GM21447 (cell line): ENCODE data around the gene HM13.
A peak's percentile ranks its signal among the peaks of the same experiment; 100 is the strongest.
"Not testable (repeated sequence)": the region's sequence is repeated elsewhere in the genome, so short reads cannot be mapped to it uniquely, and the experiment has no call there.

Experiments used
- ATAC-seq: cut with Tn5 transposase; IDR thresholded peaks from one replicate; pipeline ENCODE4 v1.9.1; 2021; ENCODE audit not compliant: unreplicated experiment

The HM13 gene

DNA sequence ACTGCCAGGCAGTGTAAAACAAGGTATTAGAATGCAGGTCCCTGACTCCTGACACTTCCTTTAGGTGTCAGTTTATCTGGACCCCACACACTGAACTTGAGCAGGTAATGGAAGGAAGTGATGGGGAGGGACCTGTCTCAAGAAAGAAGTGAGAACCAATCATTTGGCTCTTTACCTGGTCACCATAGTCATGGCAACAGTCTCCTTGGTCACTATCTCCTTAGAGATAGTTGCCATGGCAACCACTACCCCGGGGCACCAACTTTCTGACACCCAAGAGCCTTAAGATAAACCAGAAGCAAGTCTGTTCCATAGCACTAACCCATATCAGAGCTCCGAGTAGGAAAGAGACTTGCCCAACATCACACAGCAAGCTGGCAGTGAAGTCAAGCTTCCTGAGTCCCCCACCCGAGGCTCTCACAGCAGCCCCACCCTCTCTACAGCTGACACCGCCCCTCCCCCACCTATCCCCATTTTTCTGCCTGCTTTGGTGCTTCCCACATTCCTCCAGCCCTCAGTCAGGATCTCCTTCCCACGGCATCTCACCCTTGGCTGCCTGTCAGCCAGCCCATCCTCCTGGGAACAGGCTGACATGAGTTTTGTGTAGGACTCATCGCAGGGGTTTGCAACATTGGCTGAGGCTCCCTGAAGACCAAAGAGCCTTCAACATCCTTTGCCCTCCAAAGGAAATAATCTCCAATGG is 16.3 kb upstream of the HM13 start:
- no peak for ATAC-seq

DNA sequence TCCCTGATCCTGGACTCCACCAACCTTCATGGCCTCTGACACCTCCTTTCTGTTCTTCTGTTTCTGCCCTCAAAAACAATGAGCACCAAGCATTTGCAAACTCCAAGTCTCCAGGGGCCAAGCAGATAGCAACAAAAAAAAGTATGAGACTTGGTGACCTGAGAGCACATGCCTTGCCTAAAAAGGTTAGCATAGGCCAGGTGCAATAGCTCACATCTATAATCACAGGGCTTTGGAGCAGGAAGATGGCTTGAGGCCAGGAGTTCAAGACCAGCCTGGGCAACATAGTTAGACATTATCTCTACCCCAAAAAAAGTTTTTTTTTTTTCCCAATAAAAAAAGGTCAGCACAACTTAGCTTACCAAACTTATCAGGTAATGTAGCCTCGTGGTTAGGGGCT is 13.7 kb upstream of the HM13 start:
- ATAC-seq: no peak

DNA sequence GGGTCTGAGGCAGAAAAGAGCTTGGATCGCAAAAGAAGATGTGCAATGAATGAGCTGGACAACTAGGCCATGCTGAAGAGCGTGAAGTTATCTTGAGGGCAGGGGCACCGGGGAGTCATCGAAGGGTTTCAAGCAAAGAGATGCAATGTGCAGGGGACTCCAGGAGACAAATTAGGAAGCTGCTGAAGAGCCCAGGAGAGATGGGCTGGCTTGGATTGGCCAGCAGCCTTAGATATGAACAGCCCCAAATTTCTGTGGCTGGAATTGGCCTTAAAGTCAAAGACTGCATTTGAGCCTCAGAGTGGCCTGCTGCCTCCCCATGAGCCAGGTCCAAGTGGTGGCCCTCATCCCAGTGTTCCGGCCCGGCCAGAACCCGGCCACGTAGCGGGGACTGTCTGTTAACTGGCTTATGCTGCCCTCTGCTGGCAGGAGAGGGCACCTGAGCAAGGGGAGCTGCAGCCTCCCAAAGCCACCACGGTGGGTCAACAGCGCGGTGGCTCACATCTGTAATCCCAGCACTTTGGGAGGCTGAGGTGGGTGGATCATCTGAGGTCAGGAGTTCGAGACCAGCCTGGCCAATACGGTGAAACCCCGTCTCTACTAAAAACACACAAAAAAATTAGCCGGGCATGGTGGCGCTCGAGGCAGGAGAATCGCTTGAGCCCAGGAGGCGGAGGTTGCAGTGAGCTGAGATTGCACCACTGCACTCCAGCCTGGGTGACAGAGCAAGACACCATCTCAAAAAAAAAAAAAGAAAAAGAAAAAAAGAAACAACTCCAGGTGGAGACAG is 11.2 kb upstream of the HM13 start:
- peak; percentile 84 for ATAC-seq

DNA sequence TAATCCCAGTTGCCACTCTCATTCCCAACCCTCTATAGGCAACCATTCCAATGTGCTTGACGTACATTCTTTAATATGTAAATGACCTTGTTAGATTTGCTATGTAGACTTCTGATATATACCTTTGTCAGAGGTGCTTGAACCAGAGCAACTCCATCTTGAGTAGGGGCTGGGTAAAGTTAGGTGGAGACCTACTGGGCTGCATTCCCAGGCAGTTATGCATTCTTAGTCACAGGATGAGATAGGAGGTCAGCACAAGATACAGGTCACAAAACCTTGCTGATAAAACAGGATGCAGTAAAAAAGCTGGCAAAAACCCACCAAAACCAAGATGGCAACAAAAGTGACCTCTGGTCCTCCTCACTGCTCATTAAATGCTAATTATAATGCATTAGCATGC is 8.3 kb upstream of the HM13 start:
- no peak for ATAC-seq

DNA sequence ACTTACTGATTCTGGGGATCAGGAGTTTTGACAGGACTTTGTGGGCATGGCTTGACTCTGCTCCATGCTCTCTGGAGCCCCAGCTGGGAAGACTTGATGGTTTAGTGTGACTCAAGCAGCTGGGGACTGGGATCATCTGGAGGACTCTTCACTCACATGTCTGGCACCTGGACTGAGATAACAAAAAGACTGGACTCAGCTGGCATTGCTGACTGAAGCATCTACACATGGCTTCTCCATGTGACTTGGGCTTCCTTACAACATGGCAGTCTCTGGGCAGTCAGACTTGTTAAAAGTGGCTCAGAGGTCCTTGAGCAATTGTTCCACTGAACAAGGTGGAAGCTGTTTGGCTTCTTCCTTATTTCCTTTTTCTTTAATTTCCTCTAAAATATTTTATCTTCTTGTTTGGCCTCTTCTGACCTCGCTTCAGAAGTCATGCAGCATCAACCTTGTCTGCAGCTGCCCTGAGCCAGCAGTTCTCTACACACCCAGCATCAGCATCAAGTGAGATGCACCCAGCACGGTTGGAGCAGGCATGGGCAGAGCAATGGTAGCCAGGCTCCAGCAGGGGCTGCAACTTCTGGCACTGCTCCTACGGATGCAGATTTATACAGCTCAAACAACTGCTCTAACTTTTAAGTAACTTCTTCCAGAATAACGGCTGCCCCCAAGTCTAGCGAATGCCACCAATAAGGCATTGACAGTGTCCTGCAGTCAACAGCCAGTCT is 5.6 kb upstream of the HM13 start:
- no peak for ATAC-seq

DNA sequence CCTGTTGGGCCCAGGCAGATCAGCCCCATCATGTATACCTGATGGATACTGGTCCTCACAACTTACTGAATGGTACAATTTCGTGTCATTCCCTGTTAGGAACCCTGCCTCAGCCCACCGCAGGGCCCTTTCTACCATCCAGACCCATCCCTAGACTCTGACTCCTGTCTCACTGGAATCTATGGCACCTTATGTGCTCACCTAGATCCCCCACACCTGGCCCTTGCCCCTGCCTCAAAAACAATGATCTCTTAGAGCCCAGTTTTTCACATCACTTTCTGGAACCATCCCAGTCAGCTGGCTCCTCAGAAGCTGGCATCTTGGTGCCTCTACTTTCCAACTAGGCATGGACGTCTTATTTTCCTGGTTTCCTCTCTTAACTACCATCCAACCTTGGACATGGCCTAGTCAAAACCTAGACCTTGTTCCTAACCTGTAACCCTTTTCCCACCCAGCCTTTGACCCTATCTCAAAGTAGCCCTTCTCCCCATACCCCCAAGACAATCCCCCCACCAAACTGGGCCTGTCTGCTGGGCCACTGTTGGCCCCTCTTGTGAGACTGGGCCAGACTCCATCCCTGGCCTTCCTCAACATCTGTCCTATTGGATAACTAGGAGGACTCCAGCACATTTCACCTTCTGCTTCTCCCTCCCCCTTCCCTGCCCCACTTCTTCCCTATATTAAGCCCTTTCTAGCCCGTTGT is 981 bp downstream of the HM13 start:
- no peak for ATAC-seq

DNA sequence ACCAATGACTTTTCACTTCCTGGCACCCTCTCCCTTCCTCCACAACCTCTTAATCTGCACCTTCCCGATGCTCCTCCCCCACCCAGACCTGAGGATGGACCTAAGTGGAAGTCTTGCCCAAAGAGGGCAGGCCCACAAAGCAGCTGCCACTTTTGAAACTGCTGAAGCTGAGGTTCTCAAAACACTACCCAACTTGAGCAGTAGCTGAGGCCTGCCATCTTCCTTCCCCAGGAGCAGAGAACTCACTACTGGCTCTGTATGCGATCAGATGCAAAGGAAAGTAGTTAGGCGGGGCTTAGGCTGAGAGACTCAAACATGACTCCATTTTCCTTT is 1.5 kb downstream of the HM13 start:
- ATAC-seq: no peak

DNA sequence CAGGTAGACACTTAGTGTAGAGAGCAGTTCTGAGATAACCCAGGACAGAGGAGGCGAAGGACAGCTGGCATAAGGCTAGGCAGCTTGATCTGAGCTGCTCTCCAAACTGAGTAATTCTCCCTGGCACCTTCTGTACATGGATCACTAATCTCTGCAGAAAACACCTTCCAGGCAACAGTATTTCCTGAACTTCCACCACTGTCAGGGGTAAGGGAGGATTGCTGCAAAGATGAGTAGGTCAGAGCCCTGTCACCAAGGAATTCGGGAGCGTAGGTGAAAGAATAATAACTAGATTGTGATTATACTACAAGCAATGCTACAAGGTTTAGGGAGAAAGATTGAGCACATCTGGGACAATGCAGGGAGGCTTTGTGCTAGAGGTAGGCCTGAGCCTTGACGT is 1.9 kb downstream of the HM13 start:
- ATAC-seq: no peak

DNA sequence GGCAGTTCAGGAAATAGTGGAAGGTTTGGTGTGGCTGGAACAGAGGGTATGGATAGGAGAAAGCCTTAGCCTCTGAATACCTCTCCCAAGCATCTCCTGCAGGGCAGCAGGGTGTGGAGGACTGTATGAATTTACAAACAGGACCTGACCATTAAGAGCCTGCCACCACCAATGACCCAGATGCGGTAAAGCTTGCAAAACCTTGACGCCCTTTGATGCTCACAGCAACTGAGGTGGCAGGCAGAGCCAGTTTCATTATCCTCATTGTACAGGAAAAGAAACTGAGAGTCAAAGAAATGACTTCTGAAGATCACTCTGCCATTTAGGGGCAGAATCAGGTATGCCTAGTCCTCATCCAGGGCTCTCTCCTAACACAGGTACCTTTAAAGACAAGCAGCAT is 2.4 kb downstream of the HM13 start:
- no peak for ATAC-seq

DNA sequence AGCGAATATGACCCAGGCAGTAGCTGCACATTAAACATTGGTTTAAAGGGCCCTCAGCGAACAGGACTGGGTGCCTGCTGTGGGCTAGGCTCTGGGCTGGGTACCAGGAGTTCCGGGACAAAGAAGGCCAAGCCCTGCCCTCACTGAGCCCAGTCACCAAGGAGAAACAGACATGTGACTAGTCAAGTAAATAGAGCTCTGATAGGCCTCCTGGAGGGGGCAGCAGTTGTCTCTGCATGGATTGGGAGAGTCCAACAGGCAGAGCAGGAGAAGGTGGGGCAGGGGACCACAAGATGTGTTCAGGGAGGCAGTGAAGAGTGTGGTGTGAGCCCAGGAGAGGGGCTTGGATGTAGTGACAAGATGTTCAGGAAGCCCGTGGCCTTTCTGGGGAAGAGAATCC is 3.1 kb downstream of the HM13 start:
- ATAC-seq: no peak

DNA sequence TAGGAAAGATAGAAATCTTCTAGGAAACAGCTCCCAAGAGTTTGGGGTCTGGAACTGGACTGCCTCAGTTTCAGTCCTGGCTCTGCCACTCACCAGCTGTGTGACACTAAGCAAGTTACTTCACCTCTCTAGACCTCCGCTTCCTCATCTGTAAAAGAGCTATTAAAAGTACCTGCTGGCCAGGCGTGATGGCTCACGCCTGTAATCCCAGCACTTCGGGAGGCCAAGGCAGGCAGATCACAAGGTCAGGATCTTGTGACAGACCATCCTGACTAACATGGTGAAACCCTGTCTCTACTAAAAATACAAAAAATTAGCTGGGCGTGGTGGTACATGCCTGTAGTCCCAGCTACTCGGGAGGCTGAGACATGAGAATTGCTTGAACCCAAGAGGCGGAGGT is 7.0 kb downstream of the HM13 start:
- ATAC-seq: not testable (repeated sequence)

DNA sequence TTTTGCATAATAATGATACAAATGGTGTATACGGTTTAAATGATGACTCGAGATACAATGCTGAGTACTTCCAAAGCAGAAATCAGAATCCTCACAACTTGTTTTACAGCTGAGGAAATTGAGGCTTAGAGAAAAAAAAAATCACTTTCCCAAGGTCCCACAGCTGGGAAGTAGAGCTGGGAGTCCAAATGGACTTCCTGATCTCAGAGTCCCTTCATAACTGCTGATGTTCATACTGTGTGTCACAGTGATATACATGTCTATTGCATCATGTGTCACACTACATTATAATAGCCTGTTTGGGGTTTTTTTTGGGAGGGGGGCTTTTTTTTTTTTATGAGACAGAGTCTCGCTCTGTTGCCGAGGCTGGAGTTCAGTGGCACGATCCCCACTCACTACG is 8.5 kb downstream of the HM13 start:
- no peak for ATAC-seq

DNA sequence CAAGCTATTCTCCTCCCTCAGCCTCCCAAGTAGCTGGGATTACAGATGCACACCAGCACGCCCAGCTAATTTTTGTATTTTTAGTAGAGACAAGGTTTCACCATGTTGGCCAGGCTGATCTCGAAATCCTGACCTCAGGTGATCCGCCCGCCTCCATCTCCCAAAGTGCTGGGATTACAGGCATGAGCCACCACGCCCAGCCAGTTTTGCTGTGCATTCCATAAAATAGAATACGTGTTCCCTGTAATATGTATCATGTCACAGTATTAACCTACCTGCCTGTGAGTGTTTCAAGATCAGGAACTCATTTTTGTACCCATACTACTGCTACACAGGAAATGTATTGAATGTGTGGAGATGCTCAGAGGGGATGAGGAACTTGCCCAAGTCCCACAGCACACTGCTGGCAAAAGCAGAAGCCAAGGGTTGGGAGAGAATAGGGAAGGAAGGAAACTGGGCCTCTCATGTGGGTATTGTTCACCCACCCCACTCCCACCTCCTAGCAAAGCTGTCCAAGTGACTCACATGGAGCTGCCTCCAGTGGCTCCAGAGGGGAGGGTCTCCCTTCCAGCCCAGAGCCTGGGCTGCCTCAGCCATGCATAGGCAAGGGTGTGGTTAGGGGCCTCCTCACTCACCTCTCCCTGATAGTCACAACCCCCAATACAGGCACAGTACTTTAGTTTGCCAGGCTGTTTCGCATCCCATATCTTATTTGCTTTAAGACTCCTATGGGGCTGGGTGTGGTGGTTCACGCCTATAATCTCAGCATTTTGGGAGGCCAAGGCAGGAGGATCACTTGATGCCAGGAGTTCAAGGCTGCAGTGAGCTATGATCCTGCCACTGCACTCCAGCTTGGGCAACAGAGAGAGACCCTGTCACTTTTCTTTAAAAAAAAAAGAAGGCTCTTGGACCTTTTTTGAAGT is 9.4 kb downstream of the HM13 start:
- no peak for ATAC-seq

DNA sequence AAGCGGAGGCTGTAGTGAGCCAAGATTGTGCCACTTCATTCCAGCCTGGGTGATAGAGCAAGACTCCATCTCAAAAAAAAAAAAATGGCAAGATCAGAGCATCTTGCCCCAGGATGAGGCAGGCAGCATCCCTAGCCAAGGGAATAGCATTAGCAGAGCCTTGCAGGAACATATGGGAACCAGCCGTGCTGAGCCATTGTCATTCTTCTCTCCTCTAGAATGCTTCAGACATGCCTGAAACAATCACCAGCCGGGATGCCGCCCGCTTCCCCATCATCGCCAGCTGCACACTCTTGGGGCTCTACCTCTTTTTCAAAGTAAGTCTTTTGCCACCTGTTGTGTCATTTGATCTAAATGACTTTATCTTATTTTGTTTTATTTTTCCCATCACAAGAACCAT is 13.0 kb downstream of the HM13 start:
- no peak for ATAC-seq

DNA sequence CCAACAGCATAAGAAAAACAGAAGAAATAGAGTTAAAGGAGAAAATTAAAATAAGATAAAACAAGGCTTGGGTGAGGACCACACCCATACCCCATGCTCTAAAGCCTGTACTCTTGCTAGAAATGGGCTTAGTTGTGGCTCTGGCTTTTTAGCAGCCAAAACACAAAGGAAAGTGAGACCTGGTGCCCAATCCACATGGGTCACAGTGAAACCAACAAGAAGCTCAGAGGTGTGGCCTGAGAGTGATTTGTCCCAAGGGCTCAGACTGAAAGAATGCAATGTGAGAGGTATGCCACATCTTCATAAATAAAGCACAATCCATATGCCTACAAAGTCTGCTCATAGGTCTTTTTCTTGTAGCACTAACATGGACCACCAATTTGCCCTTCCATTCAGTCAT is 21.1 kb downstream of the HM13 start:
- ATAC-seq: no peak

DNA sequence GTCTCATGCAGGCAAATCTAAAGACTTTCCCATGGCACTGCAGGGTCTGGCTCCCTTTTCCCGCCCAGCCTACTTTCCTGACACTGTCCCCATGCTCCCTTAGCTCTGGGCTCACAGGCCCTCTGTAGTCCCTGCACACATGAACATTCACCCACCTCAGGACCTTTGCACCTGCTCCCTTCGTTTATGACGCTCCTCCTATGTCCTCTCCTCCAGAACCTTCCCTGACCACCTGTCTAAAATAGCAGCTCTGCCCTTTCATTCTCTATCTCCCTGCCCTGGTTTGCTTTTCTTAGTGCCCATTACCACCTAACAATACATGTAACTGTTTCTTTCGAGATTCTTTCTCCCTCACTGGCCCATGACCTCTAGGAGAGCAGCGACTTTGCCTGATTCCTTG is 22.3 kb downstream of the HM13 start:
- ATAC-seq: no peak

DNA sequence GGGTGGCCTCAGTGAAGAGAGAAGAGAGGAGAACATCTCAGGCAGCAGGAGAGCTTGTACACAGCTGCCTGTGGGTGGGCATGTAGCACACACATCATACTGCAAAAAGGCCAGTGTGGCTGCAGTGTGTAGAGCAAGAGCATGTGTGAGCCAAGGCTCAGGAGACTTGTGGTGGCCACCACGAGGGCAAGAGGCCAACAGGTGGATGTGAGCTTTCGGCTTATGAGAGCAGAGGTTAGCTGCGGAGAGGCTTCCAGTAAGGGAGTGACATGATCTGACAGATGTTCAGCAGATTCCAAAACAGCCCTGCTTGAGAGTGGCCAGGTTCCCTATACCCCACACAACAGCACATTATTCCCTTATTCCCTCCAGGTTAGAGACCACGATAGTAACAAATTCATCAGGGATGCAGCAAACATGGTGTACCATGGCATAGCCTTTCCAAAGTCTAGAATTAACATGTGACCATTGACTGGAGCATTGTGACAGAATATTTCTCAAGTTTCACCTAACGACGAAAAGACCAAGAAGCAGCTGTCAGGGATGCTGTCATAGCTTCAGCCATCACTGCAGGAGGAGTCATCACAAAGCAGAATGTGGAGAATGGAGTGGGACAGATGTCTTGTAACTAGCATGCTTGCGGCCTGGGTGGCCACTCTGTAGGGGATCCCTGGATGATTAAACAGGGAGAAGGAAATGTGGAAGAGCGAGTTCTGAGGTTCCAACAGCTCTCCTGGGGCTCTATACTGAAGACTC is 23.1 kb downstream of the HM13 start:
- ATAC-seq: no peak

DNA sequence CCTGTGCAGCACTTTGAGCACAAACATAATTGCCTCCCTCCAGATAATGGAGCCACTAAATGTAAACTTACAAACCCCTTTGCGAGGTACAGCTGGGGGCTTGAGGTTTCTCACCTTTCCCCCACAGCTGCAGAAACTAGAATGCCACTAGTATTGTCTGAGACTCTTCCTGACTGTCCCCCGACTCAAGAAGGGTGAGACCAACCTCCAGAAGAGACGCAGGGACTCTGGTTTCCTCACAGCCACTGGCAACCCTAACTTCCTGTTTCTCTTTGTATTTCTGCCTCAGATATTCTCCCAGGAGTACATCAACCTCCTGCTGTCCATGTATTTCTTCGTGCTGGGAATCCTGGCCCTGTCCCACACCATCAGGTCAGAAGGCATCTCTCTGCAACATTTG is 23.6 kb downstream of the HM13 start:
- no peak for ATAC-seq

DNA sequence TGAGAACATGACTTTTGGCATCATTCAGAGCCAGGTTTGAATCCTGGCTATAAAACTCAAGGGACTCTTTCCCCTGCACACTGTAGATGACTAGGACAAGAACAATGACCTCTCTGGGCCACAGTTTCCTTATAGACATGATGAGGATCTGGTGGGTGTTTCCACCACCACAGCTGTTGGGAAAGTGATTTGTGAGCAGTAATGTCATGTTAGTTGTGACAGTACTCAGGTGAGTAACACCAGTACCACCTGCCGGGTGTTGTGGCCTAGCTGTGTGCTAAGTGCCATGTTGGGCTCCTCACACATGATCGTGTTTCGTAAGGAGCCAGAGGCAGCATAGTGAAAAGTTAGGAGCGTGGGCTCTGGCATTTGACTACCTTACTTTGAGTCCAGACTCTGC is 24.1 kb downstream of the HM13 start:
- no peak for ATAC-seq

DNA sequence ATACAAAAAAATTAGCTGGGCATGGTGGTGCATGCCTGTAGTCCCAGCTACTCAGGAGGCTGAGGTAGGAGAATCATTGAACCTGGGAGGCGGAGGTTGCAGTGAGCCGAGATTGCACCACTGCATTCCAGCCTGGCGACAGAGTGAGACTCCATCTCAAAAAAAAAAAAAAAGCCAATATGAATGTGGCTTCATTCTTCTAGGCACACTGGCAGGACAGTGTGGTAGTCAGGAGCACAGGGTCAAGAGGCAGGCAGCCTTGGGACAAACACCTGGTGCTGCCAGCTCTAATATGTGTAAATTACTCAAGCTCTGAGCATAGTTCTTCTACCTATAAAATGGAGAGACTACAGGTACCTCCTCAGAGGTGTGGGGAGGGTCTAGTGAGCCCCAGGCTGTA is 25.4 kb downstream of the HM13 start:
- not testable (repeated sequence) for ATAC-seq
